K562 (cell line): ENCODE measurements around the gene REPS1. TPM values are rescaled to one million over a fixed set of nuclear protein-coding genes. Genes with fewer than 3 reads are reported as not detected.

Experiments used
- ATAC-seq: fragments of 200-7000 bp; cut with Tn5 transposase; 3 replicates; pipeline ENCODE4 v1.9.1; 2020; ENCODE audit warnings: moderate library complexity
- BruUV-seq: library from RNA; stranded (reverse); fragments of 400-500 nt; replicated peaks from 2 replicates; lab custom pipeline; 2021; lab: Mats Ljungman, UMichigan
- CTCF ChIA-PET: fragments of 300-600 bp; formaldehyde crosslinking; extraction: SDS; loops from one replicate; lab custom pipeline; 2021; ENCODE audit warnings: low intra/inter-chr PET ratio; lab: Yijun Ruan, JAX
- POLR2A ChIA-PET: fragments of 300-600, 350-650 bp; sonication (Branson Sonifier 250); formaldehyde crosslinking; extraction: SDS; loops from one replicate; lab custom pipeline; 2021; ENCODE audit warnings: antibody characterized with exemption, inconsistent platforms; lab: Yijun Ruan, JAX
- DNase-seq, 4 experiments: peaks; one replicate each; pipeline versions ENCODE4 v3.0.0 to v3.0.0-alpha.2; 2011 to 2018; ENCODE audit warnings: low spot score in 3 of 4, mixed read lengths in 3 of 4; ENCODE audit errors: extremely low read depth in 1 of 4
- FAIRE-seq: peaks from 2 replicates; lab custom pipeline; 2011; peaks lifted over from hg19 to GRCh38; lab: Jason Lieb, UNC
- H2AFZ ChIP-seq: 2 replicates; pipeline ENCODE4 v1.6.0; 2011; ENCODE audit warnings: low read depth, low read length, control low read depth, inconsistent platforms
- H3K27ac ChIP-seq: fragments of 200-600 bp; 3 replicates; pipeline ENCODE4 v1.8.0; 2011; ENCODE audit warnings: low read depth, mild to moderate bottlenecking, control low read depth, inconsistent platforms, low read length, moderate library complexity, mixed read lengths; ENCODE audit errors: extremely low read depth
- H3K27me3 ChIP-seq, 2 experiments: fragments of 300-600 bp in 1 of 2; 2 replicates in 1 of 2; 3 replicates in 1 of 2; pipeline versions ENCODE4 v1.6.0 to v1.8.0; 2011; ENCODE audit warnings: inconsistent platforms in 2 of 2, low read length in 2 of 2, mild to moderate bottlenecking in 1 of 2, mixed read lengths in 1 of 2, moderate library complexity in 1 of 2; ENCODE audit not compliant: control insufficient read depth in 2 of 2, insufficient read depth in 2 of 2
- H3K36me3 ChIP-seq: fragments of 300-600 bp; 3 replicates; pipeline ENCODE4 v1.8.0; 2011; ENCODE audit warnings: mild to moderate bottlenecking, low read length, inconsistent platforms; ENCODE audit not compliant: control insufficient read depth, insufficient read depth
- H3K4me1 ChIP-seq, 2 experiments: fragments of 200-600 bp in 1 of 2; replicated peaks in 1 of 2; 2 replicates in 1 of 2; 3 replicates in 1 of 2; pipeline versions ENCODE4 v1.5.1 to v1.8.0; 2011; ENCODE audit warnings: inconsistent platforms in 2 of 2, low read length in 2 of 2, mild to moderate bottlenecking in 1 of 2, mixed read lengths in 1 of 2, moderate library complexity in 1 of 2; ENCODE audit not compliant: control insufficient read depth in 2 of 2, insufficient read depth in 2 of 2
- H3K4me2 ChIP-seq: 2 replicates; pipeline ENCODE4 v1.6.1; 2011; ENCODE audit warnings: low read length, control low read depth, inconsistent platforms, mixed read lengths; ENCODE audit not compliant: insufficient read depth
- H3K4me3 ChIP-seq: fragments of 200-600 bp; sonication (generic), shearing (Covaris generic); 2 replicates; pipeline ENCODE4 v1.5.1; 2016; ENCODE audit warnings: control low read depth, inconsistent platforms
- H3K79me2 ChIP-seq: fragments of 200-600 bp; 3 replicates; pipeline ENCODE4 v1.8.0; 2011; ENCODE audit warnings: low read length, inconsistent platforms; ENCODE audit not compliant: control insufficient read depth, insufficient read depth
- H3K9ac ChIP-seq, 2 experiments: 2 replicates each; pipeline versions ENCODE4 v1.6.0 to v1.6.1; 2011; ENCODE audit warnings: low read depth in 2 of 2, low read length in 2 of 2, control low read depth in 1 of 2, inconsistent platforms in 1 of 2, mild to moderate bottlenecking in 1 of 2, mixed read lengths in 1 of 2; ENCODE audit not compliant: insufficient read depth in 1 of 2
- H3K9me1 ChIP-seq: one replicate; pipeline ENCODE4 v1.6.0; 2011; ENCODE audit warnings: inconsistent platforms, mild to moderate bottlenecking, low read length, moderate library complexity; ENCODE audit not compliant: control insufficient read depth, insufficient read depth
- H3K9me3 ChIP-seq: replicated peaks from 2 replicates; pipeline ENCODE4 v1.5.1; 2011; ENCODE audit warnings: low read depth, low read length, inconsistent platforms; ENCODE audit not compliant: control insufficient read depth, insufficient read depth
- H4K20me1 ChIP-seq: replicated peaks from 2 replicates; pipeline ENCODE4 v1.6.1; 2011; ENCODE audit warnings: low read length, inconsistent platforms, mixed read lengths; ENCODE audit not compliant: control insufficient read depth, insufficient read depth
- CUX1 ChIP-seq: fragments of 200-800 bp; sonication (Bioruptor generic); IDR thresholded peaks from 2 replicates; pipeline ENCODE4 v1.6.1; 2016; ENCODE audit warnings: missing genetic modification characterization, missing compliant biosample characterization
- FOSL1 ChIP-seq: fragments of 200-800 bp; sonication (Bioruptor generic); conservative IDR thresholded peaks from 2 replicates; pipeline ENCODE4 v1.6.1; 2016; ENCODE audit warnings: missing genetic modification characterization, missing compliant biosample characterization
- MAFF ChIP-seq: IDR thresholded peaks from 2 replicates; pipeline ENCODE4 v1.6.1; 2012; ENCODE audit warnings: low read length, improper control_type of control experiment
- NR1H2 ChIP-seq: sonication (generic); formaldehyde crosslinking; IDR thresholded peaks from 2 replicates; pipeline ENCODE4 v1.4.0; 2020; ENCODE audit warnings: mild to moderate bottlenecking, missing genetic modification reagents
- PTRF ChIP-seq: fragments of 450-650 bp; IDR thresholded peaks from 2 replicates; pipeline ENCODE4 v1.6.1; 2016; ENCODE audit warnings: mild to moderate bottlenecking, missing genetic modification characterization, missing compliant biosample characterization
- ZNF134 ChIP-seq: fragments of 250-450 bp; sonication (Bioruptor Pico); conservative IDR thresholded peaks from 2 replicates; pipeline ENCODE4 v1.4.0; 2020
- ZNF311 ChIP-seq: fragments of 250-450 bp; sonication (Bioruptor Pico); IDR thresholded peaks from 2 replicates; pipeline ENCODE4 v1.4.0; 2020; ENCODE audit warnings: mild to moderate bottlenecking, moderate library complexity
- ZNF444 ChIP-seq: fragments of 250-450 bp; sonication (Bioruptor Pico); IDR thresholded peaks from 2 replicates; pipeline ENCODE4 v1.4.0; 2020; ENCODE audit warnings: mild to moderate bottlenecking, moderate library complexity
- WGBS: fragments of 100-300 bp; shearing (Covaris generic); methylation state at CpG from one replicate; pipeline ENCODE4 v1.1.6; 2016; ENCODE audit warnings: low coverage, mixed read lengths; ENCODE audit not compliant: insufficient coverage; ENCODE audit errors: missing lambda C conversion rate; 5-methylcytosine and 5-hydroxymethylcytosine counted together
- in situ Hi-C: fragments of 300-500 bp; cut with MboI; formaldehyde crosslinking; loops from 4 replicates; pipeline ENCODE4 v1.15.0; 2018; ENCODE audit warnings: inconsistent platforms, mixed read lengths
- intact Hi-C: fragments of 100-400 bp; cut with micrococcal nuclease; formaldehyde crosslinking; loops from 2 replicates; pipeline ENCODE4 v1.14.2; 2022
- polyA plus RNA-seq, 8 experiments: library from polyadenylated mRNA; depleted of rRNA in 4 of 8; stranded (reverse) in 5 of 8; unstranded in 3 of 8; fragments of >200 nt; fragmentation: Nextera tagmentation in 2 of 8; fragmentation: Illumina TruSeq in 1 of 8; extraction: Ambion mirVana in 2 of 8; extraction: Trizol in 1 of 8; gene quantifications; 2 replicates each; pipeline versions ENCODE4 v1.2.1 to v1.2.3, GENCODE V29; 2011 to 2014; ENCODE audit warnings: inconsistent platforms in 1 of 8, missing spikeins in 1 of 8
- total RNA-seq, 7 experiments: library from RNA; depleted of rRNA in 6 of 7; stranded (reverse); fragments of >200 nt in 6 of 7; fragmentation: Illumina TruSeq in 2 of 7; extraction: Trizol in 2 of 7; gene quantifications; 2 replicates each; pipeline versions ENCODE4 v1.2.1 to v1.2.3, GENCODE V29; 2011 to 2021; ENCODE audit warnings: low replicate concordance in 1 of 7
- TF ChIP-seq, protein P1 (sequence below): sonication (generic); formaldehyde crosslinking; IDR thresholded peaks from 2 replicates; pipeline ENCODE4 v1.8.0; 2022; ENCODE audit warnings: missing genetic modification reagents, mild to moderate bottlenecking, moderate library complexity, borderline replicate concordance

The REPS1 gene
- total and polyA plus RNA-seq, 9 of the 15 experiments (the other 6 are each of a cell fraction or from before 2014, with no cell fraction given), result 7.9 to 36.0 (median 27.8) TPM

DNA sequence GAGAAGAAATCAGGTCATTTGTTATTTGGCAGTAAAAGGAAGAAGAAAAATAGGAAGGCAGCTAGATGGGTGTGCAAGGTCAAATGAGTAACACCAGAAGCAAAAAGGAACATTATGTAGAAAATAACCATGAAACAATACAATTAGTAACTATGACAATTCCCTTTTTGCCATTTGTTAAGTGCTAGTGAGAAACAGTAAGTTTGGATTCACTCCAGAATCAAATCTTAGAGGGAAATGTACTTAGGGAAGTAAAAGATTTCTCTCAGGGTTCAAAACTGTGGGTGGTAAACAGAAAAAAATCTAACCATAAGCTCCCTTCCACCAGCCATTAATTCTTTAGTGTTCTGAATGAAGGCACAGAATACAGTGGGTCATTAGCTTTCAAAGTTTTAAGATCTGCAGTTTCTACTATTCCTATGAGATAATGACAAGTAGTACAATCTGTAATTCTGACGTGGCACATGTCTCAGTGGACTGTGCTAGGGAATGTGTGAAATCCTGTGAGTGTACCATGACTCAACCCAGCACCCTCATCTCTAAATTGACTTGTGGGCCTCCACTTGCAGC is 17.1 kb downstream of the REPS1 start:
- in situ Hi-C loops (no loop called here), intact Hi-C loops (no loop called here)
- ATAC-seq (no peak; the same call in 2 of the 3 replicates), DNase-seq (no peak), FAIRE-seq (no peak)
- ChIA-PET POLR2A (interaction anchor here (2.2 kb wide), 1 partner anchor 12 kb away, joined by 12 read pairs; no protein-coding TSS in a partner anchor), CTCF (interaction anchor here (0.6 kb wide), 1 partner anchor 153 kb away, joined by 3 read pairs; no protein-coding TSS in a partner anchor)
- no peak overlapping the region for H3K4me3 ChIP-seq
- peaks cover 0 to 6% of the 10 kb centered on the region in 2 experiments; a peak in 1 of 5 replicates for H3K4me1 ChIP-seq
- H2AFZ ChIP-seq, result no peak overlapping the region
- no peak overlapping the region for H3K4me2 ChIP-seq
- H3K36me3 ChIP-seq, result no peaks in the 10 kb centered on the region
- no peaks in the 10 kb centered on the region; the same call in 1 of the 2 replicates for H4K20me1 ChIP-seq
- TF ChIP-seq, protein P1, sequence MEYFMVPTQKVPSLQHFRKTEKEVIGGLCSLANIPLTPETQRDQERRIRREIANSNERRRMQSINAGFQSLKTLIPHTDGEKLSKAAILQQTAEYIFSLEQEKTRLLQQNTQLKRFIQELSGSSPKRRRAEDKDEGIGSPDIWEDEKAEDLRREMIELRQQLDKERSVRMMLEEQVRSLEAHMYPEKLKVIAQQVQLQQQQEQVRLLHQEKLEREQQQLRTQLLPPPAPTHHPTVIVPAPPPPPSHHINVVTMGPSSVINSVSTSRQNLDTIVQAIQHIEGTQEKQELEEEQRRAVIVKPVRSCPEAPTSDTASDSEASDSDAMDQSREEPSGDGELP, result no peak
- TF ChIP-seq ZNF134 (CRISPR knock-in tag) (no peak), ZNF311 (CRISPR knock-in tag) (no peak), ZNF444 (no peak), MAFF (no peak), NR1H2 (CRISPR knock-in tag) (no peak), CUX1 (no peak), PTRF (tag) (no peak), FOSL1 (tag) (peak; percentile 53; the same call in 1 of the 2 replicates)
- H3K9me3 ChIP-seq, result no peaks in the 10 kb centered on the region
- H3K9me1 ChIP-seq, result no peaks in the 10 kb centered on the region
- BruUV-seq, result no TSS peak
- H3K27me3 ChIP-seq, result no peaks in the 10 kb centered on the region
- no peak overlapping the region for H3K9ac ChIP-seq
- H3K27ac ChIP-seq, result no peak overlapping the region
- peaks cover 16% of the 10 kb centered on the region; the same call in 2 of the 3 replicates for H3K79me2 ChIP-seq
- 37% methylated on average over 1 of the region's 1 CpG for WGBS
